ENCODE measurements around the gene LDLRAD4.

DNA sequence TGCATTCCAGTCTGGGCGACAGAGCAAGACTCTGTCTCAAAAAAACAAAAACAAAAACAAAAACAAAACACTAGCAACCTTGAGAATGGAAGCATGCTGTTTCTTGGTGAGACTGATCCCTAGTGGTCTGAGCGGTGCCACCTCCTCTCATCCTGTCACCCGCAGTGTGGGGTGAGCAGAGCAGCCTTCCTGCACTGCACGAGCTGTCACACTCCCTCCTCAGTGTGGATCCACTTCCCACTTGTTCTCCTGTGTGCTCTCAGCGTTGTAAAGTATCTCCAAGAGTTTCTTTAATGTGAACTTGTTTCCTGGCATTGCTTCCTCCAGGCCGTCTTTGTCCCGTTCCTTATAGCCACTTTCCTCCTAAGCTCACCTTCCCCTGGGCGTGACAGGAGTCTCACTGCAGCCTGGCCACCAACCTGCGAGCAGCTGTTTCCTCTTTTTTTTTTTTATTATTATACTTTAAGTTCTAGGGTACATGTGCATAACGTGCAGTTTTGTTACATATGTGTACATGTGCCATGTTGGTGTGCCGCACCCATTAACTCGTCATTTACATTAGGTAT, 287.3 kb downstream of the LDLRAD4 start:
- TF ChIP-seq POLR2A (IDR thresholded peaks at IDR 0.05) = no peak
- TF ChIP-seq, protein P1, sequence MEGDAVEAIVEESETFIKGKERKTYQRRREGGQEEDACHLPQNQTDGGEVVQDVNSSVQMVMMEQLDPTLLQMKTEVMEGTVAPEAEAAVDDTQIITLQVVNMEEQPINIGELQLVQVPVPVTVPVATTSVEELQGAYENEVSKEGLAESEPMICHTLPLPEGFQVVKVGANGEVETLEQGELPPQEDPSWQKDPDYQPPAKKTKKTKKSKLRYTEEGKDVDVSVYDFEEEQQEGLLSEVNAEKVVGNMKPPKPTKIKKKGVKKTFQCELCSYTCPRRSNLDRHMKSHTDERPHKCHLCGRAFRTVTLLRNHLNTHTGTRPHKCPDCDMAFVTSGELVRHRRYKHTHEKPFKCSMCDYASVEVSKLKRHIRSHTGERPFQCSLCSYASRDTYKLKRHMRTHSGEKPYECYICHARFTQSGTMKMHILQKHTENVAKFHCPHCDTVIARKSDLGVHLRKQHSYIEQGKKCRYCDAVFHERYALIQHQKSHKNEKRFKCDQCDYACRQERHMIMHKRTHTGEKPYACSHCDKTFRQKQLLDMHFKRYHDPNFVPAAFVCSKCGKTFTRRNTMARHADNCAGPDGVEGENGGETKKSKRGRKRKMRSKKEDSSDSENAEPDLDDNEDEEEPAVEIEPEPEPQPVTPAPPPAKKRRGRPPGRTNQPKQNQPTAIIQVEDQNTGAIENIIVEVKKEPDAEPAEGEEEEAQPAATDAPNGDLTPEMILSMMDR (IDR thresholded peaks at IDR 0.05) = no peak
